SK-N-SH (cell line): Measurements from ENCODE around the gene TMPRSS9. TPM values are rescaled to one million over a fixed set of nuclear protein-coding genes. Genes with fewer than 3 reads are reported as not detected.

Experiments
- CTCF ChIA-PET: fragments of 300-600, 350-600 bp; formaldehyde crosslinking; extraction: SDS; loops from one replicate; lab custom pipeline; 2021; lab: Yijun Ruan, JAX
- POLR2A ChIA-PET: fragments of 350-600 bp; sonication (Branson Sonifier 250); formaldehyde crosslinking; extraction: SDS; loops from one replicate; lab custom pipeline; 2020; ENCODE audit warnings: antibody characterized with exemption, inconsistent platforms; lab: Yijun Ruan, JAX
- DNase-seq: peaks from one replicate; pipeline ENCODE4 v3.0.0; 2012
- H2AFZ ChIP-seq: fragments of 200-600 bp; sonication (generic); 2 replicates; pipeline ENCODE4 v1.8.1; 2016; ENCODE audit warnings: antibody characterized with exemption, mild to moderate bottlenecking, low read depth
- H3F3A ChIP-seq: fragments of 200-600 bp; sonication (generic); replicated peaks from 2 replicates; pipeline ENCODE3; 2016; ENCODE audit warnings: antibody characterized with exemption, mild to moderate bottlenecking; ENCODE audit not compliant: insufficient read depth
- H3K27ac ChIP-seq, 2 experiments: fragments of 200-500 bp in 1 of 2; fragments of 200-600 bp in 1 of 2; sonication (Bioruptor generic) in 1 of 2; sonication (generic), shearing (Covaris generic) in 1 of 2; 2 replicates each; pipeline versions ENCODE4 v1.5.1 to v1.6.1; 2014 to 2016; ENCODE audit warnings: low read depth in 2 of 2, inconsistent platforms in 1 of 2, low read length in 1 of 2, mild to moderate bottlenecking in 1 of 2, mixed read lengths in 1 of 2
- H3K27me3 ChIP-seq: fragments of 200-600 bp; sonication (generic), shearing (Covaris generic); 2 replicates; pipeline ENCODE4 v1.6.1; 2016; ENCODE audit warnings: mixed run types; ENCODE audit not compliant: insufficient read depth
- H3K36me3 ChIP-seq, 2 experiments: fragments of 200-500 bp in 1 of 2; fragments of 200-600 bp in 1 of 2; sonication (Bioruptor generic) in 1 of 2; sonication (generic) in 1 of 2; replicated peaks in 1 of 2; 2 replicates each; pipeline versions ENCODE3 to v1.5.1; 2014 to 2016; ENCODE audit warnings: low read length in 1 of 2, mild to moderate bottlenecking in 1 of 2; ENCODE audit not compliant: insufficient read depth in 2 of 2, control insufficient read depth in 1 of 2
- H3K4me1 ChIP-seq, 2 experiments: fragments of 200-500 bp in 1 of 2; fragments of 200-600 bp in 1 of 2; sonication (Bioruptor generic) in 1 of 2; sonication (generic), shearing (Covaris generic) in 1 of 2; 2 replicates each; pipeline versions ENCODE4 v1.5.1 to v1.6.1; 2014 to 2016; ENCODE audit warnings: low read depth in 1 of 2, low read length in 1 of 2, mixed run types in 1 of 2; ENCODE audit not compliant: insufficient read depth in 2 of 2, control insufficient read depth in 1 of 2
- H3K4me2 ChIP-seq: fragments of 200-600 bp; sonication (generic), shearing (Covaris generic); 2 replicates; pipeline ENCODE4 v1.6.1; 2017; ENCODE audit warnings: mixed run types
- H3K4me3 ChIP-seq, 2 experiments: fragments of 200-500 bp in 1 of 2; fragments of 200-600 bp in 1 of 2; sonication (Bioruptor generic) in 1 of 2; sonication (generic), shearing (Covaris generic) in 1 of 2; 2 replicates each; pipeline versions ENCODE4 v1.5.1 to v1.8.1; 2014 to 2016; ENCODE audit warnings: low read depth in 2 of 2, inconsistent platforms in 1 of 2, low read length in 1 of 2, mild to moderate bottlenecking in 1 of 2, mixed read lengths in 1 of 2, moderate library complexity in 1 of 2
- H3K79me2 ChIP-seq: fragments of 200-600 bp; sonication (generic); 2 replicates; pipeline ENCODE4 v1.8.1; 2017; ENCODE audit warnings: mild to moderate bottlenecking; ENCODE audit not compliant: insufficient read depth
- H3K9ac ChIP-seq: fragments of 200-600 bp; sonication (generic); 2 replicates; pipeline ENCODE4 v1.6.1; 2017; ENCODE audit warnings: mixed run types
- H3K9me2 ChIP-seq: fragments of 200-600 bp; sonication (generic); 2 replicates; pipeline ENCODE4 v1.6.1; 2017; ENCODE audit warnings: mixed run types
- H3K9me3 ChIP-seq: fragments of 200-600 bp; sonication (generic); 2 replicates; pipeline ENCODE4 v1.6.1; 2017; ENCODE audit warnings: mixed run types, mild to moderate bottlenecking, moderate library complexity
- H4K20me1 ChIP-seq: fragments of 200-600 bp; sonication (generic); 2 replicates; pipeline ENCODE4 v1.6.1; 2017; ENCODE audit warnings: mild to moderate bottlenecking, mixed run types; ENCODE audit not compliant: insufficient read depth
- EZH2phosphoT487 ChIP-seq: fragments of 200-600 bp; sonication (generic); IDR thresholded peaks from 2 replicates; pipeline ENCODE4 v1.6.1; 2017; ENCODE audit warnings: low read depth, mixed run types, mild to moderate bottlenecking, antibody characterized with exemption, moderate library complexity, borderline replicate concordance
- POLR2AphosphoS5 ChIP-seq: IDR thresholded peaks from 2 replicates; pipeline ENCODE4 v1.6.1; 2012; ENCODE audit warnings: low read depth, low read length
- RCOR1 ChIP-seq: fragments of 150-350 bp; IDR thresholded peaks from 2 replicates; pipeline ENCODE4 v1.6.1; 2017; ENCODE audit warnings: antibody characterized with exemption, low read length
- RFX5 ChIP-seq: IDR thresholded peaks from 2 replicates; pipeline ENCODE4 v1.6.1; 2012; ENCODE audit warnings: mild to moderate bottlenecking, improper control_type of control experiment, low read length
- SIN3A ChIP-seq: IDR thresholded peaks from 2 replicates; pipeline ENCODE4 v1.6.1; 2012; ENCODE audit warnings: low read depth, mild to moderate bottlenecking, low read length, moderate library complexity, borderline replicate concordance
- SMC3 ChIP-seq: IDR thresholded peaks from 2 replicates; pipeline ENCODE4 v1.6.1; 2012; ENCODE audit warnings: low read depth, low read length, improper control_type of control experiment
- WGBS: methylation state at CpG from one replicate; pipeline ENCODE4 v1.1.6; 2017; ENCODE audit warnings: low lambda C conversion rate; 5-methylcytosine and 5-hydroxymethylcytosine counted together
- polyA plus RNA-seq, 3 experiments: library from polyadenylated mRNA; depleted of rRNA; stranded (reverse); fragments of >200 nt; gene quantifications; 2 replicates each; pipeline ENCODE4 v1.2.3, GENCODE V29; 2012
- TF ChIP-seq, protein P1 (sequence below): IDR thresholded peaks from 2 replicates; pipeline ENCODE4 v1.4.0; 2012; ENCODE audit warnings: low read depth, borderline replicate concordance
- TF ChIP-seq, protein P2 (sequence below): IDR thresholded peaks from 2 replicates; pipeline ENCODE4 v1.4.0; 2012; ENCODE audit warnings: low read depth
- TF ChIP-seq, protein P3 (sequence below): fragments of 150-350 bp; IDR thresholded peaks from 2 replicates; pipeline ENCODE4 v1.6.1; 2017; ENCODE audit warnings: antibody characterized with exemption, low read length, low read depth, borderline replicate concordance
- TF ChIP-seq, protein P4 (sequence below): fragments of 200-600 bp; sonication (generic); IDR thresholded peaks from 2 replicates; pipeline ENCODE4 v1.6.1; 2017; ENCODE audit warnings: antibody characterized with exemption, mild to moderate bottlenecking, moderate library complexity
- TF ChIP-seq, protein P5 (sequence below): IDR thresholded peaks from 2 replicates; pipeline ENCODE4; 2012

The TMPRSS9 gene
- polyA plus RNA-seq, 1 of the 3 experiments (the other 2 are of a cell fraction) = not detected

DNA sequence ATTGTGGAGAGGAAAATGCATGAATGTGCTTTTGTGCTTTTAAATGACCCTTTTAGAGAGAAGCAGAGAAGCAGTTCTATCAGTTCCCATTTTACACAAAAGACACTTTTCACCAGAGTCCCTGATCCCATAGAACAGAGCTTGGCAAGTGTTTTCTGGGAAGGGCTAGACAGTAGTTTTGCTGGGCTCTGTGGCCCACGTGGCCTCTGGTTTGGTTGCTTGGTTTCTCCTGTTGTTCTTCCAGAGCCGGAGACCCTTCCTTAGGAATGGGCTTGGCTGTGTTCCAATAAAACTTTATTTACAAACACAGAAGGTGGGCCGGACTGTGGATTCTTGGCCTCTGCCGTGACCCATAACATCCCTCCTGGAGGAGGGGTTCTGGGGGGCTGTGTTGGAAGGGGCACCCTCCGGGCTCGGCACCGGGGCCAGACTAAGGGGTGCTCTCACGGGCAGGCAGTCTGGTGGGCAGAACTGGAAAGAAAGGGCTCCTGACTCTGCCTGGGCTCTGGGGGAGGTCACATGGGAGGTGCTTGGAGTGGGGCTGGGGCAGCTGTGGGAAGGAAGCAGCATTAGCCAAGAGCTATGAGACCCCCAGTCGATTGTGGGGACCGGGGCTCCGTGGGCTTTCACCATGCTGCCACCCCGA, 28.3 kb upstream of the TMPRSS9 start:
- Histone ChIP-seq H3K4me3 (no peak overlapping the region), H3K27me3 (no peaks in the 10 kb centered on the region), H3K4me1 (peaks cover 6 to 14% of the 10 kb centered on the region in 2 experiments; a peak in 2 of 4 replicates), H3K9me3 (no peaks in the 10 kb centered on the region), H3K9ac (no peak overlapping the region), H3K4me2 (no peak overlapping the region), H3K27ac (no peak overlapping the region), H3K36me3 (no peaks in the 10 kb centered on the region), H3K79me2 (peaks cover 83% of the 10 kb centered on the region), H3F3A (peaks cover 18% of the 10 kb centered on the region), H3K9me2 (no peaks in the 10 kb centered on the region), H4K20me1 (peaks cover 23% of the 10 kb centered on the region), H2AFZ (no peak overlapping the region)
- ChIA-PET CTCF (interaction anchor here (1.3 kb wide), 1 partner anchor 15 kb away, joined by 7 read pairs; no protein-coding TSS in a partner anchor), POLR2A (no interaction called here)
- 92% methylated on average over 4 of the region's 12 CpGs for WGBS
- DNase-seq = no peak
- TF ChIP-seq, protein P1, sequence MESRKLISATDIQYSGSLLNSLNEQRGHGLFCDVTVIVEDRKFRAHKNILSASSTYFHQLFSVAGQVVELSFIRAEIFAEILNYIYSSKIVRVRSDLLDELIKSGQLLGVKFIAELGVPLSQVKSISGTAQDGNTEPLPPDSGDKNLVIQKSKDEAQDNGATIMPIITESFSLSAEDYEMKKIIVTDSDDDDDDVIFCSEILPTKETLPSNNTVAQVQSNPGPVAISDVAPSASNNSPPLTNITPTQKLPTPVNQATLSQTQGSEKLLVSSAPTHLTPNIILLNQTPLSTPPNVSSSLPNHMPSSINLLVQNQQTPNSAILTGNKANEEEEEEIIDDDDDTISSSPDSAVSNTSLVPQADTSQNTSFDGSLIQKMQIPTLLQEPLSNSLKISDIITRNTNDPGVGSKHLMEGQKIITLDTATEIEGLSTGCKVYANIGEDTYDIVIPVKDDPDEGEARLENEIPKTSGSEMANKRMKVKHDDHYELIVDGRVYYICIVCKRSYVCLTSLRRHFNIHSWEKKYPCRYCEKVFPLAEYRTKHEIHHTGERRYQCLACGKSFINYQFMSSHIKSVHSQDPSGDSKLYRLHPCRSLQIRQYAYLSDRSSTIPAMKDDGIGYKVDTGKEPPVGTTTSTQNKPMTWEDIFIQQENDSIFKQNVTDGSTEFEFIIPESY = no peak
- no peak for TF ChIP-seq SMC3
- no peak for TF ChIP-seq RCOR1
- TF ChIP-seq EZH2phosphoT487 = no peak
- TF ChIP-seq, protein P2, sequence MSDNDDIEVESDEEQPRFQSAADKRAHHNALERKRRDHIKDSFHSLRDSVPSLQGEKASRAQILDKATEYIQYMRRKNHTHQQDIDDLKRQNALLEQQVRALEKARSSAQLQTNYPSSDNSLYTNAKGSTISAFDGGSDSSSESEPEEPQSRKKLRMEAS = no peak
- TF ChIP-seq POLR2AphosphoS5 = no peak
- no peak for TF ChIP-seq RFX5
- TF ChIP-seq, protein P3, sequence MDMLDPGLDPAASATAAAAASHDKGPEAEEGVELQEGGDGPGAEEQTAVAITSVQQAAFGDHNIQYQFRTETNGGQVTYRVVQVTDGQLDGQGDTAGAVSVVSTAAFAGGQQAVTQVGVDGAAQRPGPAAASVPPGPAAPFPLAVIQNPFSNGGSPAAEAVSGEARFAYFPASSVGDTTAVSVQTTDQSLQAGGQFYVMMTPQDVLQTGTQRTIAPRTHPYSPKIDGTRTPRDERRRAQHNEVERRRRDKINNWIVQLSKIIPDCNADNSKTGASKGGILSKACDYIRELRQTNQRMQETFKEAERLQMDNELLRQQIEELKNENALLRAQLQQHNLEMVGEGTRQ = no peak
- TF ChIP-seq, protein P4, sequence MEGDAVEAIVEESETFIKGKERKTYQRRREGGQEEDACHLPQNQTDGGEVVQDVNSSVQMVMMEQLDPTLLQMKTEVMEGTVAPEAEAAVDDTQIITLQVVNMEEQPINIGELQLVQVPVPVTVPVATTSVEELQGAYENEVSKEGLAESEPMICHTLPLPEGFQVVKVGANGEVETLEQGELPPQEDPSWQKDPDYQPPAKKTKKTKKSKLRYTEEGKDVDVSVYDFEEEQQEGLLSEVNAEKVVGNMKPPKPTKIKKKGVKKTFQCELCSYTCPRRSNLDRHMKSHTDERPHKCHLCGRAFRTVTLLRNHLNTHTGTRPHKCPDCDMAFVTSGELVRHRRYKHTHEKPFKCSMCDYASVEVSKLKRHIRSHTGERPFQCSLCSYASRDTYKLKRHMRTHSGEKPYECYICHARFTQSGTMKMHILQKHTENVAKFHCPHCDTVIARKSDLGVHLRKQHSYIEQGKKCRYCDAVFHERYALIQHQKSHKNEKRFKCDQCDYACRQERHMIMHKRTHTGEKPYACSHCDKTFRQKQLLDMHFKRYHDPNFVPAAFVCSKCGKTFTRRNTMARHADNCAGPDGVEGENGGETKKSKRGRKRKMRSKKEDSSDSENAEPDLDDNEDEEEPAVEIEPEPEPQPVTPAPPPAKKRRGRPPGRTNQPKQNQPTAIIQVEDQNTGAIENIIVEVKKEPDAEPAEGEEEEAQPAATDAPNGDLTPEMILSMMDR = no peak
- no peak for TF ChIP-seq SIN3A
- TF ChIP-seq, protein P5, sequence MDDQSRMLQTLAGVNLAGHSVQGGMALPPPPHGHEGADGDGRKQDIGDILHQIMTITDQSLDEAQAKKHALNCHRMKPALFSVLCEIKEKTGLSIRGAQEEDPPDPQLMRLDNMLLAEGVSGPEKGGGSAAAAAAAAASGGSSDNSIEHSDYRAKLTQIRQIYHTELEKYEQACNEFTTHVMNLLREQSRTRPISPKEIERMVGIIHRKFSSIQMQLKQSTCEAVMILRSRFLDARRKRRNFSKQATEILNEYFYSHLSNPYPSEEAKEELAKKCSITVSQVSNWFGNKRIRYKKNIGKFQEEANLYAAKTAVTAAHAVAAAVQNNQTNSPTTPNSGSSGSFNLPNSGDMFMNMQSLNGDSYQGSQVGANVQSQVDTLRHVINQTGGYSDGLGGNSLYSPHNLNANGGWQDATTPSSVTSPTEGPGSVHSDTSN = no peak
